ENCODE measurements around the gene IL31.
"Not testable (repeated sequence)": the region's sequence is repeated elsewhere in the genome, so short reads cannot be mapped to it uniquely, and the experiment has no call there.

IL31 gene

DNA sequence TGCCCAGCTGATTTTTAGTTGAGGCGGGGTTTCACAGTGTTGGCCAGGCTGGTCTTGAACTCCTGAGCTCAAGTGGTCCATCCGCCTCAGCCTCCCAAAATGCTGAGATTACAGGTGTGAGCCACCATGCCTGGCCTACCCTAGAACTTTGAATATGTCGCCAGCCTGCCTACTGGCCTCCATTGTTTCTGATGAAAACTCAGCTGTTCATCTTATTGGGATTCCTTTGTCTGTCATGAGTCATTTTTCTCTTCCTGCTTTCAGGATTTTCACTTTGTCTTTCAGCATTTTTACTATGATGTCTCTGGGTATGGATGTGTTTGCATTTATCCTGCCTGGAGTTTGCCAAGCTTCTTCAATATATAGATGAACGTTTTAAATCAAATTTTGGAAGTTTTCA lies 21.4 kb upstream of the IL31 start:
- DNase-seq (ENCODE audit: low read depth): no peak

DNA sequence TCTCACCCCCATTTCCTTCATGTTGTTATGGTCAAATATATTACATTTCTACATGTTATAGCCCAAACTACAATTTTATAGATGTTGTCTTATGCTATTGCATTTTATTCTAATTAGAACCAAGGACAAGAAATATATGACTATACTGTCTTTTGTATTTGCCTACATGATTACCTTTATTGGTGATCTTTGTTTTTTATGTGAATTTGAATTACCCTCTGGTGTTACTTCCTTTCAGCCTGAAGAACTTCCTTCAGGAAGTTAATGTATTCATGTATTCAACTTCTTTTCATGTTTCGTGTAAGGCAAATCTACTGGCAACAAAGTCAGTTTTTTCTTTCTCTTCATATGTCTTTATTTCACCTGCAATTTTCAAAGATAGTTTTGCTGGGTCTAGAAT lies 20.8 kb upstream of the IL31 start:
- no peak for DNase-seq (ENCODE audit: low read depth)
- no peak overlapping the region for H3K4me3 ChIP-seq (ENCODE audit: low read depth, low read length)

More for the DNA sequence above, 21.4 kb upstream of the IL31 start:
- no peak overlapping the region for H3K4me3 ChIP-seq (ENCODE audit: low read depth, low read length)

DNA sequence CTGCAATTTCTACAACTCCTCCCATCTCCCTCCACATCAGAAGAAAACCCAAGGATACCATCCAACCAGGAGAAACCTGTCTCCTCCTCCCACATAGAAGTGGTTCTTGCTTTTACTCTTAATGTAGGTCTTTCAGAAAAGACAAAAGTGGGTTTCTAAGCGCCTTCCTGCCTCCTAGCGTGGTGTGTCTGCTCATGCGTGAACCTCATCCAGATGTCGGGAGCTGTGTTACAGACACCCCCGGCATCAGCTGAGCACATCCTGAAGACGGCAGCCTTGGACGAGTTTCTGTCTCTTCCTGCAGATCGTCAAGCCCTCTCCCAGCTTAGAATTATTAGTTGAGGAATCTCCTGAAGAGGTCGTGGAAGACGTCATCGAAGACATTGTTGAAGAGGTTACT lies 18.4 kb upstream of the IL31 start:
- no peak for DNase-seq (ENCODE audit: low read depth)

DNA sequence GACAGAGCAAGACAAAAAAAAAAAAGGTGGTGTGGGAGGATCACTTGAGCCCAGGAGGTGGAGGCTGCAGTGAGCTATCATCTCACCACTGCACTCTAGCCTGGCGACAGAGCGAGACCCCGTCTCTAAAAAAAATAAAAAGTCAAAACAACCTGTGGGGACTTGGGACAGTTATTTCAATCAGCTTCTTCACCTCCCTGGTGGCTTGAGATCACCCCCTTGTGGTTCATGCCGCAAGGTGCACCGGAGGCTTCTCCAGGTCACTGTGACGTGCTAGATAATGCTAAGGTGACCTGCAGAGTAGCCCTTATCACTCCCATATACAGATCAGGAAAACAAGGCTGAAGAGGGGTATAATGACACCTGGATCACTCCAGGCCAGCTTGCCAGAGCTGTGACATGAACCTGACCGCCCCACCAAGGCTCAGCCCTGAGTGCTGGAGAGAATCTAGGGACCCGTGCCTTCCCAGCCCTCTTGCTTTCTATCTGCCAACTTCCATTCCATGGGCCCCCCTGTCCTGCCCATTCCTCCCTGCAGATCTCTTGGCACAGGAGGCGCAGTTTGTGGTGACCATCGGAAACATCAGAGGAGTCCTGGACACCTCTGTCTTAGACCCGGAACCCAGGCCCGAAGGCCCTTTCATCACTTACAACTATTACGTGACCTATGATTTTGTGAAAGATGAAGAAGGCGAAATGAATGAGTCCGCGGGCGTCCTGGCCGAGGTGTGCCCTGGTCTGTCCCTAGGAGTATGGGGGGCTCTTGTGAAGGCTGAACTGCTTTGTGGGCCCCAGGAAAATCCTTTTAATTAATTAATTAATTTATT lies 17.0 kb upstream of the IL31 start:
- DNase-seq (ENCODE audit: low read depth): no peak
- no peak overlapping the region for H3K4me3 ChIP-seq (ENCODE audit: low read depth, low read length)

More for the DNA sequence above, 18.4 kb upstream of the IL31 start:
- H3K4me3 ChIP-seq (ENCODE audit: low read depth, low read length): no peak overlapping the region

DNA sequence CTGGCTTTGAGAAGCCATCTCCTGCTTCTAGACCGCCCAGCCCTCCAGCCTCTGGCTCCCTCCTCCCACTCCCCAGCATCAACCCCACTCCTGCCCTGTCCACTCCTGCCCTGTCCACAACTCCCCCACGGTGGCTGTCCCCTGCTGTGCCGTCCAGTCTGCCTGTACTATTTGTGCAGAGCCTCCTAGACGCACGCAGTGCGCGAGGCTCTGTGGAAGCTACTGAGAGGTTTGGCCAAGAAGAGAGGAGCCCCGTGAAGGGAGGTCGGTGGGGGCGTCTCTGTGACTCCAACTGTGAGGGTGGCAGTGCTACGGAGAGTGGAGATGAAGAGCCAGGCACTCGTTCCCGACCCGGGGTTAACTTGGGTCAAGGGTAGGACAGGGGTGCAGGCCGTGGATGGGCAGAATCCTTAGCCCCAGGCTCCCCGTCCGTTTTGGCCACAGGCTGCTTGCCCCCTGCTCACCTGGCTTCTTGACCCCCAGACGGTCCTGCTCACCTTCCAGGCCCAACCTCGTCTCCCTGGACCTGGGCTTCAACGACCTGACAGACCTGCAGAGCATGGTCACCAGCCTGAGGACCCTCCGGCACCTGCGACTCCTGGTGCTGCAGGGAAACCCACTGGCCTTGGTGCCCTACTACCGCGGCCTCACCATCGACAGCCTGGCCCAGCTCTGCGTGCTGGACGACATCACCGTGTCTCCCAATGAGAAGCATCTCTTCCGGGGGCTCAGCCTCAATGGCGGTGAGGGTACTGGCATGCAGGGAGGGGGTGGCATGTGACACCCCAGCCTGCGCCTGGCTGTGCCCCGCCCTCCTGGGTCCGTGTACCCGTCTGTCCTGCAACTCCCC lies 15.8 kb upstream of the IL31 start:
- no peak for DNase-seq (ENCODE audit: low read depth)
- H3K4me3 ChIP-seq (ENCODE audit: low read depth, low read length): no peak overlapping the region

DNA sequence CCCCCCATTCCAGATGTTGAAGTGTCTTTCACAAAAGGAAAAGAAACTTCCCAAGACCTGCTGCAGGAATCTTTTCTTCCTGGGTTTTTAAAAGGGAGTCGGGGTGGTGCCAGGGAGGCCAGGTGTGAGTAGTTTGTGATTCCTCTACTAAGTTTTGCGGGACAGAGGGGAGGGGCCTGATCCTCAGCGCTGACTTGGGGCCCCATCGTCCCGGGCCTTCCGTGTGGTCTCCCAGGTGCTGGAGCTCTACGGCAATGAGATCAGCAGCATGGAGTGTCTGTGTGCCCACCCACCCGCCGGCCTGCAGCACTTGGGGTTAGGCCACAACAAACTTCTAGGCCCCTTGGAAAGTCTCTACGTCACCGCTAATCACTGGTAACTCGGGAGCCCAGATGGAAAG lies 13.4 kb upstream of the IL31 start:
- DNase-seq (ENCODE audit: low read depth): no peak
- H3K4me3 ChIP-seq (ENCODE audit: low read depth, low read length): no peak overlapping the region

DNA sequence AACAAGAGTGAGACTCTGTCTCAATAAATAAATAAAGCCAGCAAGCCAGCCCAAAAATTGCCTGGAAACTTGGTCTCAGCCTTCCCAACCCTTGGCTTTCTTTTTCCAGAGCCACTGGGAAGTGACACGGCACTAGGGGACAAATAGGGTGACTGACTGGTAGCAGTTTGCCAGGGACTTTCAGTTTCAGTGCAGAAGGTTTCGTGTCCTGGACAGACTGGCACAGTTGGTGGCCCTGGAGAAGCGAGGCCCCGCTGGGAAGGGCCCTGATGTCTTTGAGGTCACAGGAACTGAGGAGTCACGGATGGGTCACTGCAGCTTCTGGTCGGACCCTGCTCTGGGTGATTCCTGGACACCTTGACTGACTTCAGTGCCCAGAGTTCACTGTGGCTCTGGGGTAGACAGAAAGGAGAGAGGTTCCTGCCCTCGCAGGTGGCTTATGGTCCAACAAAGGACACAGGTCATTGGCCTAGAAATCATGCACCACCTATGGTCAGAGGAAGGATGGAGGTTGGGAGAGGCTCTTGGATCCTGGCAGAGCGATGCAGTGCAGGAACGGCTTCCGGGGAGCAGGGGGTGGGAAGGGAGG lies 11.6 kb upstream of the IL31 start:
- DNase-seq (ENCODE audit: low read depth): no peak
- H3K4me3 ChIP-seq (ENCODE audit: low read depth, low read length): no peak overlapping the region

DNA sequence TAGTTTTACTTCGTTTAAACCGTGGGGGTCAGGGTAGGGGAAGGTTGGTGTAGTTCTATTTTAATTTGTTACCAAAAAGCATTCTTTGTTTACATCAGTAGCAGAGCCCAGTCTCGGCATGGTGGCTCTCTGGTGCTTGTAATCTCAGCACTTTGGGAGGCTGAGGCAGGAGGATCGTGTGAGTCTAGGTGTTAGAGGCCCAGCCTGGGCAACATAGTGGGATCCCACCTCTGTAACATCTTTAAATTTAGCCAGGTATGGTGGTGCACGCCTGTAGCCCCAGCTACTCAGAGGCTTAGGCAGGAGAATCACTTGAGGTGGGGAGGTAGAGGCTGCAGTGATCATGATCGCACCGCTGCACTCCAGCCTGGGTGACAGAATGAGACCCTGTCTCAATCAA lies 11.1 kb upstream of the IL31 start:
- no peak for DNase-seq (ENCODE audit: low read depth)

DNA sequence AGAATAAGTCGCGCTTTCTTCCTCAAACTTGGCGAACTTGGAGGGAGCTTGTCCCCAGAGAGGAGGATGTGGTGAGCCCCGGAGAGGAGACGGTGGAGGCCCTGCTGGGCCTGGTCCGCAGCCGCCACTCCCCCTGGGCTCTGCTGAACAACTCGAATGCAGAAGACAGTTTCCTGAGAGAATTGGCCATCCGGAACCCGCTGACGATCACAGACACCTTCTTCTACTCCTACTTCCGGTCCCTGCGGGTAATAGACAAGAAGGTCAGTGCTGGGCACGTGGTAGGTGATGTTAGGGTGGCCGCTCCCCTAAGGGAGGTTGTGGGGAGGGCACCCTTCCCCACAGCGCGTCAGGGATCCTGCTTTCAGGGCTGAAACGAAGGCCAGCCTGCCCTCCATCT lies 10.5 kb upstream of the IL31 start:
- no peak for DNase-seq (ENCODE audit: low read depth)

More for the DNA sequence above, 11.1 kb upstream of the IL31 start:
- no peak overlapping the region for H3K4me3 ChIP-seq (ENCODE audit: low read depth, low read length)

DNA sequence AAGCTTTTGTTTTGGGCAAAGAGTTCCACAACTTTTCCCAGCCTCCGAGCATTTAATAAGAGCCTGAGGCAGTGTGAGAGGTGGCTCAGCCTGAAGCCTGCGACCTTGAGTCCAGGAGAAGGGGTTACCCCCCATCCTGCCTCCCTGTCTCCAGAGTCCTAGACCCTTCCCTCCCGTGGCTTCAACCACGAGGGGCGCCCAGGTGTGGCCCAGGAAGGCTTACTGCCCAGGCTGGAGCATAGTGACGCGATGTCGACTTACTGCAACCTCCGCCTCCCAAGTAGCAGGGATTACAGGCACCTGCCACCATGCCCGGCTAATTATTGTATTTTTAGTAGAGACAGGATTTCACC lies 9.5 kb upstream of the IL31 start:
- H3K4me3 ChIP-seq (ENCODE audit: low read depth, low read length): peak overlapping the region; percentile 56
- no peak for DNase-seq (ENCODE audit: low read depth)

More for the DNA sequence above, 10.5 kb upstream of the IL31 start:
- no peak overlapping the region for H3K4me3 ChIP-seq (ENCODE audit: low read depth, low read length)

DNA sequence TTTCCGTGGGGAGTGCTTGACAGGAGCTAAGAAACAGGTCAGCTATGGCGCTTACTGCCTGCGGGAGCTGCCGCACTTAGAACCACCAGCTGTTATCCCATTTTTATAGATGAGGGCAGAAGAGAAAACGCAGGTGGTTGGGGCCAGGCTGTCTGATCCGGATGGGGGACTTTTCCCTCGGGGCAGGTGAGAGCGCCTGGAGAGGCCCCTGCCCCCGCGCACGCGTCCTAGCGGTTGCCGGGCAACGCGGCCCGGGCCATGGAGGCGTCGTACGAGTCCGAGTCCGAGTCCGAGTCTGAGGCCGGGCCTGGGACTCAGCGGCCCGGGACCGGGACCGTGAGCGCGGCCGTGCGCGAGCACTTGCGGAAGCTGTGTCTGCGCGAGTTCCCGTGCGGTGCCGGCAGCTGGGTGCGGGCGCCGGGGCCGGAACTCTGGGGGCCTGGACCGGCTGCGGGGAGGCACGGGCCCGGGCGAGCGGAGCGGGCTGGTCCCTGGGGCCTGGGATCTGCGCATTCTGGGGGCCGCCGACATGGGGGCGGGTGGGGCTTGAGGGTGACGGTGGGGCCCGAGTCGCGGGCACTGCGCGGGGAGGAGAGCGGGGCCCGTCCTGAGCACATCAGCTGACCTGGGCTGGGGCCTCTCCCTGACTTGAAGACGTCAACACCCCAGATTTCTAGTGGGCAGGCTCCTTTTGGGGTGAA lies 9.0 kb upstream of the IL31 start, which contains the start of gene LRRC43:
LRRC43 (plus strand) TSS at position 237 of the 701 bp plus-strand sequence; CDS start at position 259, 22 bp downstream.
- DNase-seq (ENCODE audit: low read depth): no peak
- peak within 1 kb of the TSS; percentile 56 for H3K4me3 ChIP-seq (ENCODE audit: low read depth, low read length)

DNA sequence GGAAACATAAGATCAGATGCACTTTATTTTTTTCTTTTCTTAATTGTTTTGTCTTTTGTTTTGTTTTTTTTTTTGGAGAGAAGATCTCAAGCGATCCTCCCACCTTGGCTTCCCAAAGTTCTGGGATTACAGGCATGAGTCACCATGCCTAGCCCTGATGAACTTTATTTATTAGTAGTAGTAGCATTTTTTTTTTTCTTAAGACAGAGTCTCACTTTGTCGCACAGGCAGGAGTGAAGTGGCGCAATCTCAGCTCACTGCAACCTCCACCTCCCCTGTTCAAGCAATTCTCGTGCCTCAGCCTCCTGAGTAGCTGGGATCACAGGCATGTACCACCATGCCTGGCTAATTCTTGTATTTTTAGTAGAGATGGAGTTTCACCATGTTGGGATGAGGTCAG lies 2.5 kb upstream of the IL31 start:
- not testable (repeated sequence) for DNase-seq (ENCODE audit: low read depth); H3K4me3 ChIP-seq (ENCODE audit: low read depth, low read length)

DNA sequence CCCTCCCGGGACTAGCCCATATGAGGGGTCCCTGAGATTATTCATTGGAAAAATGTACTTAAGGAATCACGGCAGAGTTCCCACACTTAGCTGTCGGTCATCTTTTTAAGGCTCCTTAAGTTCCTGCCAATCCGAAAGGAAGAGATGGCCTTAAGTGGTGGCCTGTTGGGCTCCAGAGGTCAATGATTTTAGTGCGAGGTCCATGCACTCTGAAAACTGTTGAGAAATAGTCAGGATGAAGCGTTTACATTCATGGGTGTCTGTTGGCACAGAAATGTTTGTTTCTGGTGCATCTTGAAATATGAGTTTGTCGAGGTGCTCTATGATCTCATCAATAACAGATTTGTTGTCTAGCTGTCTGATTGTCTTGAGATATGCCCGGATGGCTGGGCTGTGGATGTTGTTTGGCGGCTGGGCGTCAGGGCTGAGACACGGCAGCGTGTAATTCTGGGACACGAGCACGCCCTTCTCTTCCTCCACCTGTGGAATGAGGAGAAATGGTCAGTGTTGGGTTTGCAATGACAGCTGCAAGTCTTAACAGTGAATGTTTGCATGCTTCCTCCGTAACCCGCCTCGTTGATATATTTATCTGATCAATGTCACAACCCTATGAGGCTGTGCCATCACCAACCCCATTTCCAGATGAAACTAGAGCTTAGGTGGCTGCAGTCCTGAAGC lies 1.6 kb downstream of the IL31 start:
- H3K4me3 ChIP-seq (ENCODE audit: low read depth, low read length): no peak overlapping the region
- DNase-seq (ENCODE audit: low read depth): no peak

DNA sequence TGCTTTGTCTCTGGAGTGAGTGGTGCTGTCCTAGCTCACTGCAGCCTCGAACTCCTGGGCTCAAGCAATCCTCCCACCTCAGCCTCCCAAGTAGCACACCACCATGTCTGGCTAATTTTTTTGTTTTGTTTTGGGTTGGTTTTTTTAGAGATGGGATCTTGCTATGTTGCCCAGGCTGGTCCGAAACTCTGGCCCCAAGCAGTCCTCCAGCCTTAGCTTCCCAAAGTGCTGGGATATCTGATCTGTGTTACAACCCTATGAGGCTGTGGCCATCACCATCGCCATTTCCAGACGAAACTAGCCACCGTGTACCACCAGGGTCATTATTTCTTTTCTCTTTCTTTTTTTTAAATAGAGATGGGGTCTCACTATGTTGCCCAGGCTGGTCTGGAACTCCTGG lies 2.6 kb downstream of the IL31 start:
- no peak for DNase-seq (ENCODE audit: low read depth)
- H3K4me3 ChIP-seq (ENCODE audit: low read depth, low read length): no peak overlapping the region

DNA sequence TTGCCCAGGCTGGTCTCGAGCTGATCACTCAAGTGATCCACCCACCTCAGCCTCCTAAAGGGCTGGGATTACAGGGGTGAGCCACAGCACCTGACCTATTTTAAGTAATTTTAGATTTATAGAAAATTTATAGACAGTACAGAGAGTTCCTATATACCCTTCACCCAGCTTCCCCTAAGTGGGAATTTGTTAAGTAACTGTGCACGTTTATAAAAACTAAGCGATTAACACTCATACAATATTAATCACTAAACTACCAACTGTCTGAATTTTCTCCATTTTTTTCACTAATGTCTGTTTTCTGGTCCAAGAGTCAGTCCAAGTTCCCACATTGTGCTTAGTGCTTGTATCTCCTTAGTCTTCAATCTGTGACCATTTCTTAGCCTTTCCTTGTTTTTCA lies 5.5 kb downstream of the IL31 start:
- no peak overlapping the region for H3K4me3 ChIP-seq (ENCODE audit: low read depth, low read length)
- DNase-seq (ENCODE audit: low read depth): no peak

DNA sequence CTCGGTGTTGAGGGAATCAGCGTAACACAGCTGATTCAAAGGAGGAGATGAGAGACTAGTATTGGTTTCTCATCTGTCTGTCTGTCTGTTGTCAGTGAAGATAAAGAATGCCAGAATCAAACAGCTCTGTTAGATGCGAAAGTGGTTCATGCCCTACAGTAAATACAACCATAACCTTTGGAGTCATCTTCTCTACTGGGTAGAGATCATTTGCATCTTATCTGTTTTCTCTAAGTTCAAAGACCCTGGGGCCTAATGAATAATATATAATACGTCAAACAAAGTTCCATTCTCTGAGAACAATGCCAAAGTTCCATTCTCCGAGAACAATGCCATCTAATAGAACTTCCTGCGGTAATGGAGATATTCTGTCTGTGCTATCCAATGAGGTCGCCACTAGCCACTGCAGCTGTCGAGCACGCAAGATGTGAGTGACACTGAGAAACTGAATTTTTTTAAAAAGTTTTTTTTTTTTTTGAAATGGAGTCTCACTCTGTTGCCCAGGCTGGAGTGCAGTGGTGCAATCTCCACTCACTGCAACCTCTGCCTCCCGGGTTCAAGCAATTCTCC lies 6.6 kb downstream of the IL31 start:
- no peak overlapping the region for H3K4me3 ChIP-seq (ENCODE audit: low read depth, low read length)
- DNase-seq (ENCODE audit: low read depth): no peak

DNA sequence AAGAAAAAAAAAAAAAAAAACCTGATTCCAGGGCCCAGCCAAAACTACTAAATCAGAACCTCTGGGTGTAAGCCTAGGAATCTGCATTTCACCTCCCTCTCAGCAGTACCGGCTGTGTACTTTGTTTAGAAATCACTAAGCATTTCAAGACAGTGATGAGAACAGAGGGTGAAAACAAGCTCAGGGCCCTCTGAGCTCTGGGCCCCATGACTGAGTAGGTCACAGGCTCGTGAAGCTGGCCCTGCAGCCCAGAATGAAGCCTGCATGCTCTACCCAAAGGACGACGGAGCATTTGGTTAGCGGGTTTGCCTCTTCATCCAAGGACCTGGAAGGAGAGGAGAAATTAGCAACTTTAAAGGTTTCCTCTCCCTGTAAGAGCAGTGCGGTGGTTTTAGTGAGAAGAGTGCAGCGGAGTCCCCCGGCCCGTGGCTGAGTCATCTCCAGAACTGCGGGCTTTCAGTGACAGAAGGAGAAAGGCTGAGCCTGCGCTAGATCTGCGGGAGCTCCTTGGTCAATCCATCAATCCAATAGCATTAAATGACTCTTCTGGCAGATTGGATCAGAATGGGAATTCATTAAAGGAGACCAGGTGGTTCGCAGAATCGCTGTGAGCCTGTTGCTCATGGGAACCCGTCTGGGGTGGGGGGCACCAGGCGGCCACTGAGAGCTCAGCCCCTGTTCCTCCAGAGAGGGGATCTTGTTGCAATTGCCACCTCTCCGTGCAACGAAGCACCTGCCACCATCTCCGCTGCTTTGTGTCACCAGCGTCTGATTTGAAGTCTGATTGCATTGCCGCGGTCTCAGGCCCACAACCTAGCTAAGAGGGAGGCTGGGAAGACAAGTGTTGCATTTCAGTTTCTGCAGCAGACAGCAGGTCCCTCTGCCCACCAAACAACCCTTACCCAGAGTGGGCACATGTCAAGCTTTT lies 7.3 kb downstream of the IL31 start:
- H3K4me3 ChIP-seq (ENCODE audit: low read depth, low read length): no peak overlapping the region
- no peak for DNase-seq (ENCODE audit: low read depth)

DNA sequence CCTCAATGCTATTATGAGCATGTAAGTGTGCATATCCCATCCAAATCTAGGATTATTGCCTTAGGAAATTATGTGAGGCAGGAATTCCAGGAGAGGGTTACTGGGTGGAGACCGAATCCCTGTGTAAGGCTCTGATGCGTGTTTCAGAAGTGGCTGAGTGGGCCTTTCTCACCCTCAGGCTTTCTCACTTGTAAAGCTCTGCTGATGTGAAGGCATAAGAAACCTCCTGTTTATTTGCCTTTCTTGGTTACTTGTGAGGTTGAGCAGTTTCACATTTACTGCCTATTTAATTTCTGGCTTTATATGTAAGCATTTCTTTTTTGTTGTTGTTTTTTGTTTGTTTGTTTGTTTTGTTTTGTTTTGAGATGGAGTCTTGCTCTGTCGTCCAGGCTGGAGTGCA lies 11.0 kb downstream of the IL31 start:
- no peak for DNase-seq (ENCODE audit: low read depth)

More for the DNA sequence above, 11.0 kb downstream of the IL31 start:
- no peak overlapping the region for H3K4me3 ChIP-seq (ENCODE audit: low read depth, low read length)

All from skeletal muscle cell (primary cell).